Activated naive CD4-positive, alpha-beta T cell treated with Interleukin-2 at 50 U/mL for 16 hours (primary cell): ENCODE measurements around the gene MGAT5B.

Experiments used
- DNase-seq: peaks from one replicate; pipeline ENCODE4 v3.0.0-alpha.2; 2020

Gene MGAT5B

GRCh38 chr17:76987486-76988093 lies 119.4 kb downstream of the MGAT5B start:
- DNase-seq, result no peak

- DNase-seq, result no peak
Measured at GRCh38 chr17:76988796-76989195, 120.6 kb downstream of the MGAT5B start.

- no peak for DNase-seq
Measured at GRCh38 chr17:76989519-76989918, 121.3 kb downstream of the MGAT5B start.

- no peak for DNase-seq
Measured at GRCh38 chr17:76992891-76993290, 124.7 kb downstream of the MGAT5B start.

- DNase-seq, result no peak
Measured at GRCh38 chr17:76993651-76994050, 125.4 kb downstream of the MGAT5B start.

GRCh38 chr17:76994237-76994637 lies 126.0 kb downstream of the MGAT5B start:
- no peak for DNase-seq

GRCh38 chr17:76995387-76996105 lies 127.3 kb downstream of the MGAT5B start:
- no peak for DNase-seq

- DNase-seq, result no peak
Measured at GRCh38 chr17:76996741-76997694, 128.8 kb downstream of the MGAT5B start.

GRCh38 chr17:76997981-76998531 lies 129.9 kb downstream of the MGAT5B start:
- peak; percentile 39 for DNase-seq

GRCh38 chr17:76998839-76999238 lies 130.6 kb downstream of the MGAT5B start:
- no peak for DNase-seq
